Stimulated activated CD4-positive, alpha-beta T cell treated with anti-CD3 and anti-CD28 coated beads, Interleukin-1b, Interleukin-23, amount 100 ng/mL, for 4 hours (primary cell): ENCODE results near the gene GRK6.

Experiments
- DNase-seq, 2 donors: peaks; one replicate each; pipeline ENCODE4 v3.0.0-alpha.2; 2020; ENCODE audit warnings: low read depth in 2 of 2

The GRK6 gene

DNA sequence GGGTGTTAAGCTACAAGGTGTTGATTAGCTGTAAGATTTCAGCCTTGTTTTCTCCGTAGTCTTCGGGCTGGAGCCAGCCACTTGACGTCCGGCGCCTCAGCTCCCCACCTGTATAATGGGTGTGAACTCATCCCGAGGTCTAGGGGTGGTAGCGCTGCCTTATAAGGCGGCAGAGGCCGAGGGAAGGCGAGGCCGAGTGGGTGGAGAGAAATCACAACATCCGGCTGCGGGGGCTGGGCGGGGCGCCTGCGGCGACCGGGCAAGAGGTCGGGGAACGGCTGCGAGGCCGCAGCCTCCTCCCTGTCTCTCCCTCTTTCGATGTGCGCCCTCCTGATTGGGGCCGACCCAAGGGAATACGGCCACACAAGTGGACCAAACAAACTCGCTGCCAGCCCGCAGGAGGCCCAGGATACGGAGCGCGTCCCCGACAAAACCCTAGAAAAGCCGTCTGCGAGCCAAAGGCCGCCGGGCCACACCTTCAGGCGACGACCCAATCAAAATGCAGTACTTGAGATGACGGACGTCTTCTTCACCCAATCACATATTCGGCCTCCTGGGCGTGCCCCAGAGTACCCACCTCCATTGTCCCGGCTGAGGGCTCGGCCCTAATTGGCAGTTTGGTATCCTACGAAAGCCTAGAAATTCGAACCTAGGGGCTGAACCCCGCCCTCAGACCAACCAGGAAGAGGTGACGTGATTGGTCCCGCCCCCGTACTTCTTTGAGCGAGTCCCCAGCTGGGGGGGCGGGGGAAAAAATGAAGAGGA, 493 bp upstream of the GRK6 start:
- DNase-seq: peak; percentile 97 to 99

DNA sequence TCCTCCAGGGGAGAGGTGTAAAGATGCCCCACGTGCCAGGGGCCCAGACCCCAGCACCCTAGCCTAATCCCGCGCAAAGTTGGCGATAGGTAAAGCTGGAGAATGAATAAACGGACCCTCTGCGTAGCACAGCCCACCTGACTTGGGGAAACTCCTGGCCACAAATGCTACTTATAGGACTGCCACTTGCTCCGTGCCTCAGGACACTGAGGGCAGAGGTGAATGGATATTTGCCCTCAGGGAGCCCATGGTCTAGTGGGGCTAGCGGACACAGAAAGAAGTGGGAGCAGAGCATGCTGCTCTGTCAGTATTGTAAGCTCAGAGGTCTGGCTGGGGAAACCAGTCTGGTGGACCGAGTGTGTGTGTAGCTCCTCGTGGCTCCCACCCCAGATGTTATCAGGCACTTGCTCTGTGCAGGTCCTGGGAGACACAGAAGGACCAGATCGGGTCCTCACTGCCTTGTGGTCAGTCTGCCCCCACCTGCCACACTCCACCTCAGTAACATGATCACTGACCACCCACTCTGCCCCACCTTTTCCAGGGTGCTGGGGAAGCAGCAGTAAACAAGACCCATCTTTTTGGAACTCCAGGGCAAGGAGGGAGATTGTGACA, 841 bp downstream of the GRK6 start:
- no peak for DNase-seq

DNA sequence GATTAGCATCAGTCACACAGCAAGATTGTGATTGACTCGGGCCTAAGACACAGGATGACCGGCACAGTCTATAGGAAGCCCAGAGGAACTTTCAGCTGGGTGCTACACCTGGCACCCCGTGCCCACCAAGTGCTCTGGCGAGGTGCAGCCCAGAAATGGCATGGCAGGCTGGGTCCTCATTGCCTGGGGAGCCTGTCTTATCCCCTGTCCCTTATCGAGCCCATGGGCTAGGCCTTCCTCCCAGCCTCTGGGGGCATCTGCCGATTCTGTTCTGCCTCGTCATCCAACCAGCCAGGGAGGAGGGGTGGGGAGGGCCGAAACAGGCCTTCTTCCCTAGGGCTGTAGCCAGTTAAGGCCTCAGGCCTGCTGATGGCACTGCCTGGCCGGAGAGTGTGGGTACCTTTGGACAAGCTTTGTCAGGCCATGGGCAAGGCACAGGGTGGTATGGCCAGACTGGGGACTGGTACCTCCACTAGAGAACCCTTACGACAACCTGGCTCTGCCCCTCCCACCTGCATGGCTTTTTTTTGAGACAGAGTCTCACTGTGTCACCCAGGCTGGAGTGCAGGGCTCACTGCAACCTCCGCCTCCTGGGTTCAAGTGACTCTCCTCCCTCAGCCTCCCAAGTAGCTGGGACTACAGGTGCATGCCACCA, 1.6 kb downstream of the GRK6 start:
- DNase-seq: no peak

- no peak for DNase-seq
These were observed 2.2 kb downstream of the GRK6 start for GRCh38 chr5:177428574-177429217.

DNA sequence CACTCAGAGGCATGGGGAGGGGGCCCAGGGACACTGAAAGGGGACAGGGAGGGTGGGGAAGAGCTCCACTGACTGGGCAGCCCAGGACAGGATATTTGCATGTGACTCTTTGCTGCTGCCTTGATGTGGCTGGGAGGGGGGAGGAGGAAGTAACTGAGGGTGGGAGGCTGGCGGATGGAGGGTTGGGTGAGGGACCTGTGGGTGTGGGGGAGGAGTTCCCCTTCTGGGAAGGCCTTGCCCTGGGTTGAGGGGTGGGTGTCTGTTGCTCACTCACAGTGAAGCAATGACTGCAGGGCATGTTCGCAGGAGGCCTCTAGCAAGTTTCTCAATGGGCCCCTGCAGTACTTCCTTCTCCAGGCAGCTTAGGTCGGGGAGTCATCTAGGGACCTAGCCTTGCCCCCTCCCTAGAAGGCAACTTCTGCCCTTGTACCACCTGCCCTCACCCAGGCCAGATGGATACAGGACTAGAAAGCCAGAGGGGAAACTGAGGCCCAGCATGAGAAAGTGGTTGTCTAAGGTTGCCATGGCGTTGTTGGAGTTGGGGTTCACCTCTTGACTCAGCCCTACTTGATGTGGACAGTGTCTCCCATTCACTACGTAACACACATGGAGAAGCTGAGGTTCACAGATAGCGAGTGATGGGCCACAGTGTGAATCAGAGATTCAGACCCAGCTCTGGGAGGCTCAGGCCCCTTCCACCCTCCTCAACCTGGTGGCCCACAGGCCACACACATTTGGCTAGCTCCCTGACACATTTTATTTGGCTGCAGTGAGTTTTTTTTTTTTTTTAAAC, 3.0 kb downstream of the GRK6 start:
- DNase-seq: peak; percentile 73 to 86

- no peak for DNase-seq
These were observed 3.9 kb downstream of the GRK6 start for GRCh38 chr5:177430140-177430951.

- DNase-seq: no peak
These were observed 4.5 kb downstream of the GRK6 start for GRCh38 chr5:177430972-177431316.

DNA sequence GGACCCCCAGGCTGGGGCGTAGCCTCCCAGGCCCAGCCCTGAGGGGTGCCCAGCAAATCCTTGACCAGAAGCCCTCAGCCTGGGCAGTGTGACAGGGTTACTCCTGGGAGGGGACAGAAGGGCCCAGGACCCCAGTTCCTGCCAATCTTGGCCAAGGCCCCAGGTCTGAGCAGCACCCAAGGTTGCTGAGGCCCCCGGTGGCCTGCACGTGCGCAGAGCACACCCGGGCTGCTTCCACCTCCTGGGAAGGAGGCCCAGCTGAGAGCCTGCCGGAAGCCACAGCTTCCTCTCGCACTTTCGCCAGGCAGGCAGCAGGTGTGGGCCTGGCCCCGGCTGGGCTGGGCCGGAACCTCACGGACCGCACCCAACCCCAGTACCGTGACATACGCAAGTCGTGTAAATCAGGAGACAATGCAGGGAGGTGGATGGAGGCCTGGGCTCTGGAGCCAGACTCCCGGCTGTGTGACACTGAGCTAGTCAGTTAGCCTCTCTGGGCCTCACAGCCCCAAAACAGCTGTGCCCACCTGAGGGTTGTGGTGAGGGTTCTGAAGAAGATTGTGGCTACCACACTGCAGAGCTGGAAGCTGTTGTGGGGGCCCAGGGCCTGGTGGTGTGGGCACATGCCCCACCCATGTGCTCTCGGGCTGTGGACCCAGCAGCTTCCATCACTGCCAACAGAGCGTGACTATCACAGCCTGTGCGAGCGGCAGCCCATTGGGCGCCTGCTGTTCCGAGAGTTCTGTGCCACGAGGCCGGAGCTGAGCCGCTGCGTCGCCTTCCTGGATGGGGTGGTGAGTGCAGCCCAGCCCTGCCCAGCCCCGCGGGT, 5.1 kb downstream of the GRK6 start:
- peak in 1 of 2 donors; percentile 51 for DNase-seq

DNA sequence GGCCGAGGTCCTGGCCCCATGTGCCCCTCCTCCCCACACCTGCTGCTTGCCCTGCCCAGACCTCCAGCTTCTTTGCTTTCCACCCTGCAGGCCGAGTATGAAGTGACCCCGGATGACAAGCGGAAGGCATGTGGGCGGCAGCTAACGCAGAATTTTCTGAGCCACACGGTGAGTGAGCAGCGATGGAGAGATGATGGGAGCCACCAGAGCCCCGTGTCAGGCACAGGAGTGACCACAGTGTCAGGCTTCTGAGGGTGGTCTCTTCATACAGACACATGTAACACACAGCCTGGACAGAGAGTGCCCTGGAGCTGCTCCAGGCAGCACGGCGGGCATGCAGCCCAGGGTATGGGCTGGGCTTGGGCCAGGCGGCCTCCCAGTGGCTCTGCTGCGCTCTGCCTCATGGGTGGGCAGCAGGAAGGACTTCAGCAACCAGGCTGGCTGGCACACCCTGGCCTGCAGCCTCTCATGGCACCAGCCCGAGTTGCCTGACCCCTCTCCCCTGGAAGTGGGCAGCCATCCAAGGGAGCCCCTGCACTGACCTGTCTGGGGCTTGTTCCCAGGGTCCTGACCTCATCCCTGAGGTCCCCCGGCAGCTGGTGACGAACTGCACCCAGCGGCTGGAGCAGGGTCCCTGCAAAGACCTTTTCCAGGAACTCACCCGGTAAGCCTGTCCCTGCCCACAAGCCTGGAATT, 5.8 kb downstream of the GRK6 start:
- DNase-seq: peak in 1 of 2 donors; percentile 42

GRCh38 chr5:177432839-177433657, 6.6 kb downstream of the GRK6 start:
- no peak for DNase-seq

- no peak for DNase-seq
These were observed 7.3 kb downstream of the GRK6 start for GRCh38 chr5:177433658-177434217.

GRCh38 chr5:177434437-177434836, 8.0 kb downstream of the GRK6 start:
- DNase-seq: peak; percentile 39 to 46

- no peak for DNase-seq
These were observed 8.7 kb downstream of the GRK6 start for GRCh38 chr5:177434942-177435738.

GRCh38 chr5:177435847-177436536, 9.5 kb downstream of the GRK6 start:
- no peak for DNase-seq

DNA sequence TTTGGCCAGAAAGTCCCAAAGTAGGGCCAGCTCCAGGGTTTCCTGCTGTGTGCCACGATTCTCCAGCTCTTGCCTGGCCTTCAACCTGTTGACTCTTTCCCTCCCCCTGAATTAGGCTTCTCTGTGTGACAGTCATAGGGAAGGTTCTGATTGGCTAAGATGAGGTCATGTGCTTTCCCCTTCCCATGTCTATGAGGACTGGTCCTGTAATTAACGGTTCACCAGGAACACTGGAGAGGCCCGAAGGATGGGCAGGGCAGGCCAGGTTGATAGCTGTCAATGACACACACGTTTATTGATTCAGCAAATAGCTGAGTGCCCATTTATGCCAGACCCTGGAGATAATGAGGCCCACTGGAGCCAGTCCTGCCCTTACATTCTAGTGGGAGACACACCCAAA, 11.1 kb downstream of the GRK6 start:
- no peak for DNase-seq

- no peak for DNase-seq
These were observed 12.0 kb downstream of the GRK6 start for GRCh38 chr5:177438468-177438867.
